ENCODE results near the gene SNRNP200.

DNA sequence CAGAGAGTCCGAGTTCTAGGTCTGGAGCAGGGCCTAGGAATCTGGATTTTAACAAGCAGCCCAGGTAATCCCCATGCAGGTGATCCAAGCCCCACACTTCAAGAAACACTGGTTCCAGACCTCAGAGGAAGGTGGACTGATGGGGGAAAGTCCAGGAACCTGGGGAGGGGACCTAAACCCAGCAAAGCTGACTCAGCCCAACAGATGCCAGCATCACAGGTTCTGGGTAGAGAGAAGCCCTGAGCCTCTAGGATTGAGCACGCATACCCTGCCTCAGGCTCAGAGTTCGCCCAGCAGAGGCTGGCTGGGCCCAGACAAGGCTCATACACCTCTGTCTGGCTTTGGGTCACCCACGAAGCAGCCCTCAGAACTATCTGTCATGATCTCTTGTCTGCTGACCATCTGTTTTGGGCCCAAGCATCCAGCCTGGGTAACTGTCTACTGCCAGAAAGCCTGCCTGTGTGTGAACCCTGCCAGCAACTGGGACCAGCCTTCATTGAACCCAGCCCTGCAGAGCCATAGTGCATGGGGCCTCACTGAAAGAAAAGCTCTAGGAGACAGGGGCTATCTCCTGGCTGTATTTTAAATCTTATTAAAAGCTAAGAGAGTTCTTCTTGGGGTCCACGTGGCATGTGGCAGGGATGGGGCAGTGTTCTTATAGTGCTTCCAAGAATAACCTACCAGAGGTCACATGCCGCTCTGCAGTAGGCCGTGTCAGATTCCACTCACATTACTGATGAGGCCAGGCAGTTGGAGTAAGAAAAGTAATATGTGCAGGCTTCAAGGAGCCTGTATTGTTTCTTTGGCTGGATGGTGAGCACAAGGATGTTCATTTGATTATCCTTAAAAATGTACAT lies 47.0 kb downstream of the SNRNP200 start:
- TF ChIP-seq, protein P1, sequence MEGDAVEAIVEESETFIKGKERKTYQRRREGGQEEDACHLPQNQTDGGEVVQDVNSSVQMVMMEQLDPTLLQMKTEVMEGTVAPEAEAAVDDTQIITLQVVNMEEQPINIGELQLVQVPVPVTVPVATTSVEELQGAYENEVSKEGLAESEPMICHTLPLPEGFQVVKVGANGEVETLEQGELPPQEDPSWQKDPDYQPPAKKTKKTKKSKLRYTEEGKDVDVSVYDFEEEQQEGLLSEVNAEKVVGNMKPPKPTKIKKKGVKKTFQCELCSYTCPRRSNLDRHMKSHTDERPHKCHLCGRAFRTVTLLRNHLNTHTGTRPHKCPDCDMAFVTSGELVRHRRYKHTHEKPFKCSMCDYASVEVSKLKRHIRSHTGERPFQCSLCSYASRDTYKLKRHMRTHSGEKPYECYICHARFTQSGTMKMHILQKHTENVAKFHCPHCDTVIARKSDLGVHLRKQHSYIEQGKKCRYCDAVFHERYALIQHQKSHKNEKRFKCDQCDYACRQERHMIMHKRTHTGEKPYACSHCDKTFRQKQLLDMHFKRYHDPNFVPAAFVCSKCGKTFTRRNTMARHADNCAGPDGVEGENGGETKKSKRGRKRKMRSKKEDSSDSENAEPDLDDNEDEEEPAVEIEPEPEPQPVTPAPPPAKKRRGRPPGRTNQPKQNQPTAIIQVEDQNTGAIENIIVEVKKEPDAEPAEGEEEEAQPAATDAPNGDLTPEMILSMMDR (IDR thresholded peaks at IDR 0.05; ENCODE audit: low read length) = no peak
- TF ChIP-seq EZH2phosphoT487 (IDR thresholded peaks at IDR 0.05; ENCODE audit: low read length) (no peak), EZH2 (optimal IDR thresholded peaks at IDR 0.05; ENCODE audit: low read depth, low read length) (no peak)
